HepG2 (cell line): ENCODE data around the gene CLEC16A. TPM values are rescaled to one million over a fixed set of nuclear protein-coding genes. Genes with fewer than 3 reads are reported as not detected.

Experiments used
- HNF4A ChIP-seq: sonication (generic); formaldehyde crosslinking; IDR thresholded peaks from 2 replicates; pipeline ENCODE4 v1.4.0; 2020; ENCODE audit warnings: missing genetic modification reagents
- NCOA1 ChIP-seq: sonication (generic); formaldehyde crosslinking; IDR thresholded peaks from 2 replicates; pipeline ENCODE4 v1.9.0; 2021; ENCODE audit warnings: missing genetic modification reagents
- SKI ChIP-seq: fragments of 450-650 bp; IDR thresholded peaks from one replicate; pipeline ENCODE4 v1.6.1; 2018; ENCODE audit warnings: mild to moderate bottlenecking; ENCODE audit not compliant: partially characterized antibody
- SOX13 ChIP-seq, 3 experiments: fragments of 450-650 bp in 1 of 3; sonication (generic) in 1 of 3; formaldehyde crosslinking in 1 of 3; IDR thresholded peaks in 2 of 3; conservative IDR thresholded peaks in 1 of 3; 2 replicates each; pipeline versions ENCODE4 v1.5.0 to v1.6.1; 2016 to 2020; ENCODE audit warnings: antibody characterized with exemption in 1 of 3, mild to moderate bottlenecking in 1 of 3, missing compliant biosample characterization in 1 of 3, missing genetic modification reagents in 1 of 3, moderate library complexity in 1 of 3
- SP2 ChIP-seq: sonication (generic); formaldehyde crosslinking; IDR thresholded peaks from 2 replicates; pipeline ENCODE4 v1.5.1; 2020; ENCODE audit warnings: mild to moderate bottlenecking, missing genetic modification reagents
- TCF7L2 ChIP-seq: IDR thresholded peaks from 2 replicates; pipeline ENCODE4 v1.6.1; 2011; ENCODE audit warnings: mild to moderate bottlenecking, low read depth, low read length, moderate library complexity
- ZBTB25 ChIP-seq: IDR thresholded peaks from 2 replicates; pipeline ENCODE4 v1.6.1; 2018; ENCODE audit warnings: missing genetic modification reagents
- ZNF235 ChIP-seq: sonication (generic); formaldehyde crosslinking; IDR thresholded peaks from 2 replicates; pipeline ENCODE4 v1.8.1; 2023; ENCODE audit warnings: mild to moderate bottlenecking, missing genetic modification reagents, borderline replicate concordance
- ZNF496 ChIP-seq: sonication (generic); formaldehyde crosslinking; IDR thresholded peaks from 2 replicates; pipeline ENCODE4 v1.8.1; 2023; ENCODE audit warnings: mild to moderate bottlenecking, moderate library complexity, missing genetic modification reagents; ENCODE audit not compliant: insufficient replicate concordance
- ZNF703 ChIP-seq: sonication (generic); formaldehyde crosslinking; IDR thresholded peaks from 2 replicates; pipeline ENCODE4 v1.5.1; 2020; ENCODE audit warnings: missing genetic modification reagents, mild to moderate bottlenecking, moderate library complexity, borderline replicate concordance
- polyA plus RNA-seq, 8 experiments: library from polyadenylated mRNA; depleted of rRNA in 3 of 8; stranded (reverse) in 7 of 8; unstranded in 1 of 8; fragments of >200 nt; fragmentation: Illumina TruSeq in 4 of 8; extraction: Trizol in 4 of 8; gene quantifications; 2 replicates each; pipeline versions ENCODE4 v1.2.1 to v1.2.3, GENCODE V29; 2011 to 2016; ENCODE audit warnings: low read depth in 4 of 8, missing spikeins in 1 of 8, mixed read lengths in 1 of 8; ENCODE audit not compliant: insufficient read depth in 1 of 8
- total RNA-seq, 5 experiments: library from RNA; depleted of rRNA; stranded (reverse); fragments of >200 nt; fragmentation: Illumina TruSeq; extraction: Trizol; gene quantifications; 2 replicates each; pipeline ENCODE4 v1.2.3, GENCODE V29; 2016; ENCODE audit warnings: low read depth in 1 of 5
- TF ChIP-seq, protein P1 (sequence below): sonication (generic); formaldehyde crosslinking; IDR thresholded peaks from 2 replicates; pipeline ENCODE4 v1.4.0; 2020; ENCODE audit warnings: missing genetic modification reagents, borderline replicate concordance
- TF ChIP-seq, protein P2 (sequence below): sonication (generic); formaldehyde crosslinking; IDR thresholded peaks from 2 replicates; pipeline ENCODE4 v1.4.0; 2020; ENCODE audit warnings: mild to moderate bottlenecking, low read depth, missing genetic modification reagents
- TF ChIP-seq, protein P3 (sequence below): sonication (generic); formaldehyde crosslinking; IDR thresholded peaks from 2 replicates; pipeline ENCODE4 v1.9.0; 2022; ENCODE audit warnings: low read depth, missing genetic modification reagents
- TF ChIP-seq, protein P4 (sequence below): sonication (generic); formaldehyde crosslinking; IDR thresholded peaks from 2 replicates; pipeline ENCODE4 v1.9.0; 2021; ENCODE audit warnings: missing genetic modification reagents, mild to moderate bottlenecking, borderline replicate concordance
- TF ChIP-seq, protein P5 (sequence below): sonication (generic); formaldehyde crosslinking; conservative IDR thresholded peaks from 2 replicates; pipeline ENCODE4 v1.4.0; 2020; ENCODE audit warnings: mild to moderate bottlenecking, missing genetic modification reagents, moderate library complexity

Gene CLEC16A
- total and polyA plus RNA-seq, 2 of the 13 experiments (the other 11 are each of a cell fraction or from before 2014, with no cell fraction given): 8.5 to 10.3 TPM

DNA sequence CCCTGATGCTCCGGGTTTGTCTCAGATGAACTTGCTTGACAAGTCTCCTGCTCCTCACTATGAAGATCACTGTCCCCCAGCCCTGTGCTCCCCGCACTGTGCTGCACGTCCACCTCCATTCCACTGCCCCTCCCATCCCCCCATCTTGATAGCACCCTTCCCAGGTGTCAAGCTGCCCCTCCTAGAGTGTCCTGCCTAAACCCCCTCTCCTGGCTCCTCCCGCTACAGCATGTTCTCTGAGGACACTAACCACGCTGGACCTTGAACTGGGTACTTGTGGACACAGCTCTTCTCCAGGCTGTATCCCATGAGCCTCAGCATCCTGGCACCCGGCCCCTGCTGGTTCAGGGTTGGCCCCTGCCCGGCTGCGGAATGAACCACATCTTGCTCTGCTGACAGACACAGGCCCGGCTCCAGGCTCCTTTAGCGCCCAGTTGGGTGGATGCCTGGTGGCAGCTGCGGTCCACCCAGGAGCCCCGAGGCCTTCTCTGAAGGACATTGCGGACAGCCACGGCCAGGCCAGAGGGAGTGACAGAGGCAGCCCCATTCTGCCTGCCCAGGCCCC lies 20.6 kb upstream of the CLEC16A start (continued):
- TF ChIP-seq, protein P1, sequence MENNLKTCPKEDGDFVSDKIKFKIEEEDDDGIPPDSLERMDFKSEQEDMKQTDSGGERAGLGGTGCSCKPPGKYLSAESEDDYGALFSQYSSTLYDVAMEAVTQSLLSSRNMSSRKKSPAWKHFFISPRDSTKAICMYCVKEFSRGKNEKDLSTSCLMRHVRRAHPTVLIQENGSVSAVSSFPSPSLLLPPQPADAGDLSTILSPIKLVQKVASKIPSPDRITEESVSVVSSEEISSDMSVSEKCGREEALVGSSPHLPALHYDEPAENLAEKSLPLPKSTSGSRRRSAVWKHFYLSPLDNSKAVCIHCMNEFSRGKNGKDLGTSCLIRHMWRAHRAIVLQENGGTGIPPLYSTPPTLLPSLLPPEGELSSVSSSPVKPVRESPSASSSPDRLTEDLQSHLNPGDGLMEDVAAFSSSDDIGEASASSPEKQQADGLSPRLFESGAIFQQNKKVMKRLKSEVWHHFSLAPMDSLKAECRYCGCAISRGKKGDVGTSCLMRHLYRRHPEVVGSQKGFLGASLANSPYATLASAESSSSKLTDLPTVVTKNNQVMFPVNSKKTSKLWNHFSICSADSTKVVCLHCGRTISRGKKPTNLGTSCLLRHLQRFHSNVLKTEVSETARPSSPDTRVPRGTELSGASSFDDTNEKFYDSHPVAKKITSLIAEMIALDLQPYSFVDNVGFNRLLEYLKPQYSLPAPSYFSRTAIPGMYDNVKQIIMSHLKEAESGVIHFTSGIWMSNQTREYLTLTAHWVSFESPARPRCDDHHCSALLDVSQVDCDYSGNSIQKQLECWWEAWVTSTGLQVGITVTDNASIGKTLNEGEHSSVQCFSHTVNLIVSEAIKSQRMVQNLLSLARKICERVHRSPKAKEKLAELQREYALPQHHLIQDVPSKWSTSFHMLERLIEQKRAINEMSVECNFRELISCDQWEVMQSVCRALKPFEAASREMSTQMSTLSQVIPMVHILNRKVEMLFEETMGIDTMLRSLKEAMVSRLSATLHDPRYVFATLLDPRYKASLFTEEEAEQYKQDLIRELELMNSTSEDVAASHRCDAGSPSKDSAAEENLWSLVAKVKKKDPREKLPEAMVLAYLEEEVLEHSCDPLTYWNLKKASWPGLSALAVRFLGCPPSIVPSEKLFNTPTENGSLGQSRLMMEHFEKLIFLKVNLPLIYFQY (CRISPR knock-in tag): 0 out of 2 replicates have a peak, but pooled peaks have one; percentile 49
- peak; percentile 33; the same call in 1 of the 2 replicates for TF ChIP-seq ZNF235 (CRISPR knock-in tag)
- TF ChIP-seq, protein P2, sequence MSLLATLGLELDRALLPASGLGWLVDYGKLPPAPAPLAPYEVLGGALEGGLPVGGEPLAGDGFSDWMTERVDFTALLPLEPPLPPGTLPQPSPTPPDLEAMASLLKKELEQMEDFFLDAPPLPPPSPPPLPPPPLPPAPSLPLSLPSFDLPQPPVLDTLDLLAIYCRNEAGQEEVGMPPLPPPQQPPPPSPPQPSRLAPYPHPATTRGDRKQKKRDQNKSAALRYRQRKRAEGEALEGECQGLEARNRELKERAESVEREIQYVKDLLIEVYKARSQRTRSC (CRISPR knock-in tag): no peak
- TF ChIP-seq, protein P3, sequence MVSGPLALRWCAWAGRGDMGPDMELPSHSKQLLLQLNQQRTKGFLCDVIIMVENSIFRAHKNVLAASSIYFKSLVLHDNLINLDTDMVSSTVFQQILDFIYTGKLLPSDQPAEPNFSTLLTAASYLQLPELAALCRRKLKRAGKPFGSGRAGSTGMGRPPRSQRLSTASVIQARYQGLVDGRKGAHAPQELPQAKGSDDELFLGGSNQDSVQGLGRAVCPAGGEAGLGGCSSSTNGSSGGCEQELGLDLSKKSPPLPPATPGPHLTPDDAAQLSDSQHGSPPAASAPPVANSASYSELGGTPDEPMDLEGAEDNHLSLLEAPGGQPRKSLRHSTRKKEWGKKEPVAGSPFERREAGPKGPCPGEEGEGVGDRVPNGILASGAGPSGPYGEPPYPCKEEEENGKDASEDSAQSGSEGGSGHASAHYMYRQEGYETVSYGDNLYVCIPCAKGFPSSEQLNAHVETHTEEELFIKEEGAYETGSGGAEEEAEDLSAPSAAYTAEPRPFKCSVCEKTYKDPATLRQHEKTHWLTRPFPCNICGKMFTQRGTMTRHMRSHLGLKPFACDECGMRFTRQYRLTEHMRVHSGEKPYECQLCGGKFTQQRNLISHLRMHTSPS: peak; percentile 95
- no peak for TF ChIP-seq ZNF703 (CRISPR knock-in tag)
- TF ChIP-seq, protein P4, sequence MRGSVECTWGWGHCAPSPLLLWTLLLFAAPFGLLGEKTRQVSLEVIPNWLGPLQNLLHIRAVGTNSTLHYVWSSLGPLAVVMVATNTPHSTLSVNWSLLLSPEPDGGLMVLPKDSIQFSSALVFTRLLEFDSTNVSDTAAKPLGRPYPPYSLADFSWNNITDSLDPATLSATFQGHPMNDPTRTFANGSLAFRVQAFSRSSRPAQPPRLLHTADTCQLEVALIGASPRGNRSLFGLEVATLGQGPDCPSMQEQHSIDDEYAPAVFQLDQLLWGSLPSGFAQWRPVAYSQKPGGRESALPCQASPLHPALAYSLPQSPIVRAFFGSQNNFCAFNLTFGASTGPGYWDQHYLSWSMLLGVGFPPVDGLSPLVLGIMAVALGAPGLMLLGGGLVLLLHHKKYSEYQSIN (CRISPR knock-in tag): no peak
- no peak for TF ChIP-seq ZNF496 (CRISPR knock-in tag)
- peak; percentile 22; the same call in 1 of the 2 replicates for TF ChIP-seq SP2 (CRISPR knock-in tag)
- TF ChIP-seq TCF7L2: no peak
- 0 out of 2 replicates have a peak, but pooled peaks have one; percentile 47 for TF ChIP-seq NCOA1 (CRISPR knock-in tag)
- no peak for TF ChIP-seq SOX13 (IDR thresholded peaks at IDR 0.05)
- TF ChIP-seq SOX13 (CRISPR knock-in tag; conservative IDR thresholded peaks at IDR 0.05 in 1 of 2, IDR thresholded peaks at IDR 0.05 in 1 of 2): peak in 1 of 2 experiments; percentile 64; a peak in 1 of 4 replicates
- TF ChIP-seq SKI: no peak
- TF ChIP-seq HNF4A (CRISPR knock-in tag): peak; percentile 96
- TF ChIP-seq, protein P5, sequence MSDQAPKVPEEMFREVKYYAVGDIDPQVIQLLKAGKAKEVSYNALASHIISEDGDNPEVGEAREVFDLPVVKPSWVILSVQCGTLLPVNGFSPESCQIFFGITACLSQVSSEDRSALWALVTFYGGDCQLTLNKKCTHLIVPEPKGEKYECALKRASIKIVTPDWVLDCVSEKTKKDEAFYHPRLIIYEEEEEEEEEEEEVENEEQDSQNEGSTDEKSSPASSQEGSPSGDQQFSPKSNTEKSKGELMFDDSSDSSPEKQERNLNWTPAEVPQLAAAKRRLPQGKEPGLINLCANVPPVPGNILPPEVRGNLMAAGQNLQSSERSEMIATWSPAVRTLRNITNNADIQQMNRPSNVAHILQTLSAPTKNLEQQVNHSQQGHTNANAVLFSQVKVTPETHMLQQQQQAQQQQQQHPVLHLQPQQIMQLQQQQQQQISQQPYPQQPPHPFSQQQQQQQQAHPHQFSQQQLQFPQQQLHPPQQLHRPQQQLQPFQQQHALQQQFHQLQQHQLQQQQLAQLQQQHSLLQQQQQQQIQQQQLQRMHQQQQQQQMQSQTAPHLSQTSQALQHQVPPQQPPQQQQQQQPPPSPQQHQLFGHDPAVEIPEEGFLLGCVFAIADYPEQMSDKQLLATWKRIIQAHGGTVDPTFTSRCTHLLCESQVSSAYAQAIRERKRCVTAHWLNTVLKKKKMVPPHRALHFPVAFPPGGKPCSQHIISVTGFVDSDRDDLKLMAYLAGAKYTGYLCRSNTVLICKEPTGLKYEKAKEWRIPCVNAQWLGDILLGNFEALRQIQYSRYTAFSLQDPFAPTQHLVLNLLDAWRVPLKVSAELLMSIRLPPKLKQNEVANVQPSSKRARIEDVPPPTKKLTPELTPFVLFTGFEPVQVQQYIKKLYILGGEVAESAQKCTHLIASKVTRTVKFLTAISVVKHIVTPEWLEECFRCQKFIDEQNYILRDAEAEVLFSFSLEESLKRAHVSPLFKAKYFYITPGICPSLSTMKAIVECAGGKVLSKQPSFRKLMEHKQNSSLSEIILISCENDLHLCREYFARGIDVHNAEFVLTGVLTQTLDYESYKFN (CRISPR knock-in tag): peak; percentile 93
- TF ChIP-seq ZBTB25 (CRISPR knock-in tag): 0 out of 2 replicates have a peak, but pooled peaks have one; percentile 20
